Chondrocyte (in vitro differentiated cells): Measurements from ENCODE around the gene ABLIM3. TPM values are rescaled to one million over a fixed set of nuclear protein-coding genes. Genes with fewer than 3 reads are reported as not detected.
A peak's percentile ranks its signal among the peaks of the same experiment; 100 is the strongest.

ENCODE experiments used
- DNase-seq: peaks from one replicate; pipeline ENCODE4 v3.0.0; 2021; ENCODE audit warnings: mixed read lengths, low spot score
- H3K27ac Mint-ChIP-seq: one replicate; pipeline ENCODE4 v1.8.0; 2021; ENCODE audit warnings: mild to moderate bottlenecking, moderate library complexity, mixed read lengths; ENCODE audit not compliant: unreplicated experiment
- H3K27me3 Mint-ChIP-seq: 2 replicates; pipeline ENCODE4 v1.8.0; 2021; ENCODE audit warnings: low read depth, mixed read lengths
- H3K36me3 Mint-ChIP-seq: 2 replicates; pipeline ENCODE4 v1.8.0; 2021; ENCODE audit warnings: low read depth, mixed read lengths
- H3K4me1 Mint-ChIP-seq: 2 replicates; pipeline ENCODE4 v1.8.0; 2021; ENCODE audit warnings: low read depth, mild to moderate bottlenecking, mixed read lengths
- H3K4me3 Mint-ChIP-seq: one replicate; pipeline ENCODE4 v1.8.0; 2021; ENCODE audit warnings: mild to moderate bottlenecking, moderate library complexity, mixed read lengths; ENCODE audit not compliant: unreplicated experiment
- H3K9me3 Mint-ChIP-seq: 2 replicates; pipeline ENCODE4 v1.8.0; 2021; ENCODE audit warnings: low read depth, mixed read lengths
- CTCF ChIP-seq: fragments of 200-600 bp; sonication (generic); IDR thresholded peaks from 2 replicates; pipeline ENCODE4 v1.5.0; 2021; ENCODE audit warnings: antibody characterized with exemption, mild to moderate bottlenecking, moderate library complexity
- total RNA-seq: library from RNA; stranded (reverse); gene quantifications from 3 replicates; pipeline ENCODE4 v1.2.1, GENCODE V29; 2021

ABLIM3 gene
- total RNA-seq, 1 donor from 2014 or later = 15.4 TPM

- Mint-ChIP-seq H3K27ac (no peak overlapping the region), H3K36me3 (peaks cover 4% of the 10 kb centered on the region), H3K4me1 (peaks cover 25% of the 10 kb centered on the region), H3K4me3 (no peak overlapping the region), H3K9me3 (no peaks in the 10 kb centered on the region), H3K27me3 (no peaks in the 10 kb centered on the region)
- DNase-seq = no peak
- TF ChIP-seq CTCF = no peak
These were observed 6.4 kb downstream of the ABLIM3 start for GRCh38 chr5:149147676-149148075.

GRCh38 chr5:149149942-149150341, 8.6 kb downstream of the ABLIM3 start:
- no peak overlapping the region for H3K4me3 Mint-ChIP-seq
- H3K9me3 Mint-ChIP-seq = no peaks in the 10 kb centered on the region
- H3K4me1 Mint-ChIP-seq = peaks cover 30% of the 10 kb centered on the region
- no peaks in the 10 kb centered on the region for H3K27me3 Mint-ChIP-seq
- no peak for TF ChIP-seq CTCF
- H3K36me3 Mint-ChIP-seq = peaks cover 4% of the 10 kb centered on the region
- DNase-seq = no peak
- H3K27ac Mint-ChIP-seq = no peak overlapping the region

- Mint-ChIP-seq H3K36me3 (peaks cover 4% of the 10 kb centered on the region), H3K4me3 (no peak overlapping the region), H3K9me3 (no peaks in the 10 kb centered on the region), H3K27ac (no peak overlapping the region), H3K27me3 (no peaks in the 10 kb centered on the region), H3K4me1 (peaks cover 32% of the 10 kb centered on the region)
- DNase-seq = no peak
- TF ChIP-seq CTCF = no peak
These were observed 9.2 kb downstream of the ABLIM3 start for GRCh38 chr5:149150457-149150856.

- peak; percentile 51 for TF ChIP-seq CTCF
- H3K27ac Mint-ChIP-seq = no peak overlapping the region
- H3K4me3 Mint-ChIP-seq = no peak overlapping the region
- DNase-seq = no peak
- no peaks in the 10 kb centered on the region for H3K9me3 Mint-ChIP-seq
- no peaks in the 10 kb centered on the region for H3K27me3 Mint-ChIP-seq
- peaks cover 37% of the 10 kb centered on the region for H3K4me1 Mint-ChIP-seq
- H3K36me3 Mint-ChIP-seq = no peaks in the 10 kb centered on the region
These were observed 10.4 kb downstream of the ABLIM3 start for GRCh38 chr5:149151717-149152116.

GRCh38 chr5:149152317-149152746, 11.0 kb downstream of the ABLIM3 start:
- Mint-ChIP-seq H3K27me3 (no peaks in the 10 kb centered on the region), H3K27ac (no peak overlapping the region), H3K4me1 (peaks cover 37% of the 10 kb centered on the region), H3K4me3 (no peak overlapping the region), H3K36me3 (no peaks in the 10 kb centered on the region), H3K9me3 (no peaks in the 10 kb centered on the region)
- no peak for TF ChIP-seq CTCF
- DNase-seq = no peak
